ENCODE results near the gene ITIH3.
A peak's percentile ranks its signal among the peaks of the same experiment; 100 is the strongest.

The ITIH3 gene

GRCh38 chr3:52779837-52780585, 14.6 kb upstream of the ITIH3 start:
- no peak for TF ChIP-seq MAX (IDR thresholded peaks at IDR 0.05; ENCODE audit: low read depth, low read length)
- TF ChIP-seq CTCF (IDR thresholded peaks at IDR 0.05; ENCODE audit: low read depth, low read length) = no peak
- no peak for TF ChIP-seq POLR2A (IDR thresholded peaks at IDR 0.05; ENCODE audit: extremely low read depth, insufficient read length)
- TF ChIP-seq MYC (IDR thresholded peaks at IDR 0.05; ENCODE audit: low read depth, low read length) = no peak
- no peak overlapping the region for H3K4me3 ChIP-seq (ENCODE audit: low read depth, low read length)
- no peak for DNase-seq (ENCODE audit: low read depth)

GRCh38 chr3:52781741-52782140, 12.9 kb upstream of the ITIH3 start:
- no peak for TF ChIP-seq POLR2A (IDR thresholded peaks at IDR 0.05; ENCODE audit: extremely low read depth, insufficient read length)
- TF ChIP-seq MAX (IDR thresholded peaks at IDR 0.05; ENCODE audit: low read depth, low read length) = no peak
- TF ChIP-seq MYC (IDR thresholded peaks at IDR 0.05; ENCODE audit: low read depth, low read length) = no peak
- no peak for TF ChIP-seq CTCF (IDR thresholded peaks at IDR 0.05; ENCODE audit: low read depth, low read length)

GRCh38 chr3:52782412-52783210, 12.0 kb upstream of the ITIH3 start:
- no peak for DNase-seq (ENCODE audit: low read depth)
- H3K4me3 ChIP-seq (ENCODE audit: low read depth, low read length) = no peak overlapping the region
- TF ChIP-seq CTCF (IDR thresholded peaks at IDR 0.05; ENCODE audit: low read depth, low read length) = no peak
- no peak for TF ChIP-seq MYC (IDR thresholded peaks at IDR 0.05; ENCODE audit: low read depth, low read length)
- TF ChIP-seq MAX (IDR thresholded peaks at IDR 0.05; ENCODE audit: low read depth, low read length) = no peak
- TF ChIP-seq POLR2A (IDR thresholded peaks at IDR 0.05; ENCODE audit: extremely low read depth, insufficient read length) = no peak

More at GRCh38 chr3:52781741-52782140, 12.9 kb upstream of the ITIH3 start:
- DNase-seq (ENCODE audit: low read depth) = no peak
- H3K4me3 ChIP-seq (ENCODE audit: low read depth, low read length) = no peak overlapping the region

GRCh38 chr3:52783211-52783555, 11.4 kb upstream of the ITIH3 start:
- peak; percentile 17 for DNase-seq (ENCODE audit: low read depth)
- H3K4me3 ChIP-seq (ENCODE audit: low read depth, low read length) = no peak overlapping the region
- no peak for TF ChIP-seq MAX (IDR thresholded peaks at IDR 0.05; ENCODE audit: low read depth, low read length)
- no peak for TF ChIP-seq CTCF (IDR thresholded peaks at IDR 0.05; ENCODE audit: low read depth, low read length)
- TF ChIP-seq POLR2A (IDR thresholded peaks at IDR 0.05; ENCODE audit: extremely low read depth, insufficient read length) = no peak
- TF ChIP-seq MYC (IDR thresholded peaks at IDR 0.05; ENCODE audit: low read depth, low read length) = no peak

GRCh38 chr3:52784021-52784621, 10.5 kb upstream of the ITIH3 start:
- no peak for DNase-seq (ENCODE audit: low read depth)
- H3K4me3 ChIP-seq (ENCODE audit: low read depth, low read length) = no peak overlapping the region
- TF ChIP-seq CTCF (IDR thresholded peaks at IDR 0.05; ENCODE audit: low read depth, low read length) (no peak), POLR2A (IDR thresholded peaks at IDR 0.05; ENCODE audit: extremely low read depth, insufficient read length) (no peak), MAX (IDR thresholded peaks at IDR 0.05; ENCODE audit: low read depth, low read length) (no peak), MYC (IDR thresholded peaks at IDR 0.05; ENCODE audit: low read depth, low read length) (no peak)

Measured in NB4 (cell line).